Stimulated activated CD4-positive, alpha-beta T cell treated with anti-CD3 and anti-CD28 coated beads, Interleukin-15, amount 100 ng/mL, for 1 hour (primary cell): ENCODE results near the gene PRKCG.

Experiments used
- DNase-seq, 2 donors: peaks; one replicate each; pipeline ENCODE4 v3.0.0-alpha.2; 2020; ENCODE audit warnings: low read depth in 1 of 2, low spot score in 1 of 2

PRKCG gene

GRCh38 chr19:53871454-53871853, 10.5 kb upstream of the PRKCG start:
- no peak for DNase-seq

- no peak for DNase-seq
Measured at GRCh38 chr19:53872762-53873161, 9.2 kb upstream of the PRKCG start.

GRCh38 chr19:53873773-53874605, 8.0 kb upstream of the PRKCG start:
- DNase-seq: no peak

DNA sequence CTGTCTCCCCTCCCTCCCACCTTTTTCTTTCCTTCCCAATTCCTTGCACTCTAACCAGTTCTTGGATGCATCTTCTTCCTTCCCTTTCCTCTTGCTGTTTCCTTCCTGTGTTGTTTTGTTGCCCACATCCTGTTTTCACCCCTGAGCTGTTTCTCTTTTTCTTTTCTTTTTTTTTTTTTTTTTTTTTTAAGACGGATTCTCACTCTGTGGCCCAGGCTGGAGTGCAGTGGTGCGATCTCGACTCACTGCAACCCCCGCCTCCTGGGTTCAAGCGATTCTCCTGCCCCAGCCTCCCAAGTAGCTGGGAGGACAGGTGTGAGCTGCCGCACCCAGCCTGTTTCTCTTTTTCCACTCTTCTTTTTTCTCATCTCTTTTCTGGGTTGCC, 7.4 kb upstream of the PRKCG start:
- no peak for DNase-seq

GRCh38 chr19:53875602-53876325, 6.2 kb upstream of the PRKCG start:
- no peak for DNase-seq

- DNase-seq: no peak
Measured at GRCh38 chr19:53876651-53877224, 5.3 kb upstream of the PRKCG start.

DNA sequence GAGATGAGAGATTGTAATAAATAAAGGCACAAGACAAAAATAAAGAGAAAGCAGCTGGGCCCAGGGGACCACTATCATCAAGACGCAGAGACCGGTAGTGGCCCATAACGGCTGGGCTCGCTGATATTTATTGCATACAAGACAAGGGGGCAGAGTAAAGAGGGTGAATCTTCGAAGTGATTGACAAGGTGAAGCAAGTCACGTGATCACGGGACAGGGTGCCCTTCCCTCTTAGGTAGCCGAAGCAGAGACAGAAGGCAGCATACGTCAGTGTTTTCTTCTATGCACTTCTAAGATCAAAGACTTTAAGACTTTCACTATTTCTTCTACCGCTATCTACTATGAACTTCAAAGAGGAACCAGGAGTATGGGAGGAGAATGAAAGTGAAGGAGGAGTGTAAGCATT, 4.6 kb upstream of the PRKCG start:
- no peak for DNase-seq

DNA sequence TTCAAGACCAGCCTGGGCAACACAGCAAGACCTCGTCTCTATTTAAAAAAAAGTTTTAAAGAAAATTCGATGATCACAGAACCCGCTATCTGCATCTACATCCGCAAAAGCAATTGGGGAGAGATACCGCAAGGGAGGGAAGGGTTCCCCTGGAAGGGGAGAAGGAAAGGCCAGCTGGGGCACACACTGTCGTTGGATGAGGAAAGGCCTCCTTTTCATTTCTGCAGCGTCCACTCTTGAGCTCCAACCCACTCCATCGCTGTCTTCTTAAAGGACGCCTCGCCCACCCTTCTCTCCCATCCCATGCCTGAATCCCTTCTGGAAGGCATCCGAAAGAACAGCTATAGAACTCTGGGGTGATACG, 3.2 kb upstream of the PRKCG start:
- no peak for DNase-seq

GRCh38 chr19:53879140-53880081, 2.6 kb upstream of the PRKCG start:
- peak; percentile 54 to 68 for DNase-seq

GRCh38 chr19:53880711-53881481, 1.1 kb upstream of the PRKCG start:
- DNase-seq: no peak

DNA sequence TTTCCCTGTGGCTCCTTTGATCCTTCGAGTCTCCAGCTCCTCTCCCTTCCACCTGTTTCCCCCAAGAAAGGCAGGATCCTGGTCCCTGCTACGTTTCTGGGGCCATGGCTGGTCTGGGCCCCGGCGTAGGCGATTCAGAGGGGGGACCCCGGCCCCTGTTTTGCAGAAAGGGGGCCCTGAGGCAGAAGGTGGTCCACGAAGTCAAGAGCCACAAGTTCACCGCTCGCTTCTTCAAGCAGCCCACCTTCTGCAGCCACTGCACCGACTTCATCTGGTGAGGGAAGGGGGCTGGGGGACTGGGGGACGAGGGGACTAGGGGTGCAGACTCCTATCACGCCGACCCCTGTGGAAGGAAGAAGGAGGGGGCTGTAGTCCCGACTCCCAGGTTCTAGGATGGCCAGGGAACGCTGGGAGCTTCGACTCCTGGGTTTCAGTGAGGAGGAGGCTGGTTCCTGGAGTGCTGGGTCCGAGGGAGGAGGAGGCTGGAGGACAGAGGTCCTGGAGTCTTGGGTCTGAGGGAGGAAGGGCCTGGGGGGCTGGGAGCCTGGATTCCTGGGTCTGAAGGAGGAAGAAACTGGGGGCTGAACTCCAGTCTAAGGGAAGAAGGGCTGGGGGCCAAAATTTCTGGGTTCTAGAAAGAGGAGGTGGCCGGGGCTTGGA, 524 bp downstream of the PRKCG start:
- DNase-seq: no peak

DNA sequence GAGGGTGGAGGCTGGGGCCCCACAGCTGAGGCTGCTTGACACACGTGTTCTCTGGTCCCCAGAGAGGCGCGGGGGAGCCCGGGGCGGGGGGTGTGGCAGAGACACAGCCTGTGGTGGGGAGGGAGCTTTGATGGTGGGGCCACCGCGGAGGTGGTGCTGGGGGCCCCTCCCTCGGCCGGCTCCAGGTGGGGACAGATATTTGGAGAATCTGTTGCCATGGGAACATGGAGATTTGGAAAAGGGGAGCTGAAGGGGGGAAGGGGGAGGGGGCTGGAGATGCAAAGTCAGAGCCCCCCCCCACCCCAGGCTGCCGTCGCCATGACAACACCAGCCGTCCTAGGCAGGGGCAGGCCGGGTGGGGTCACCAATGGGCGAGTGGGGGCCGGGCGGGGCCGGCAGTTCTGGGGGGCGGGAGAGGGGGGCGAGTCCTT, 1.2 kb downstream of the PRKCG start:
- DNase-seq: no peak

GRCh38 chr19:53883741-53884140, 1.7 kb downstream of the PRKCG start:
- DNase-seq: no peak

GRCh38 chr19:53884256-53884655, 2.3 kb downstream of the PRKCG start:
- DNase-seq: no peak

DNA sequence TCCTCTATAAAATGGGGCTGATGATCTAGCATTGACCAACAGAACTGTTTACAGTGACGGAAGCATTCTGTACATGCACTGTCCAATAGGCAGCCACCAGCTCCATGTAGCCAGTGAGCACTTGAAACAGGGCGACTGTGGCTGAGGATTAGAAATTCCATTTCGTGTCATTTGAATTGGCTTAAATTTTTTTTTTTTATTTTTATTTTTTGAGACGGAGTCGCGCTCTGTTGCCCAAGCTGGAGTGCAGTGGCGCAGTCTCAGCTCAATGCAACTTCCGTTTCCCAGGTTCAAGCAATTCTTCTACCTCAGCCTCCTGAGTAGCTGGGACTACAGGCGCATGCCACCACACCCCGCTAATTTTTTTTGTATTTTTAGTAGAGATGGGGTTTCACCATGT, 3.0 kb downstream of the PRKCG start:
- DNase-seq: no peak

DNA sequence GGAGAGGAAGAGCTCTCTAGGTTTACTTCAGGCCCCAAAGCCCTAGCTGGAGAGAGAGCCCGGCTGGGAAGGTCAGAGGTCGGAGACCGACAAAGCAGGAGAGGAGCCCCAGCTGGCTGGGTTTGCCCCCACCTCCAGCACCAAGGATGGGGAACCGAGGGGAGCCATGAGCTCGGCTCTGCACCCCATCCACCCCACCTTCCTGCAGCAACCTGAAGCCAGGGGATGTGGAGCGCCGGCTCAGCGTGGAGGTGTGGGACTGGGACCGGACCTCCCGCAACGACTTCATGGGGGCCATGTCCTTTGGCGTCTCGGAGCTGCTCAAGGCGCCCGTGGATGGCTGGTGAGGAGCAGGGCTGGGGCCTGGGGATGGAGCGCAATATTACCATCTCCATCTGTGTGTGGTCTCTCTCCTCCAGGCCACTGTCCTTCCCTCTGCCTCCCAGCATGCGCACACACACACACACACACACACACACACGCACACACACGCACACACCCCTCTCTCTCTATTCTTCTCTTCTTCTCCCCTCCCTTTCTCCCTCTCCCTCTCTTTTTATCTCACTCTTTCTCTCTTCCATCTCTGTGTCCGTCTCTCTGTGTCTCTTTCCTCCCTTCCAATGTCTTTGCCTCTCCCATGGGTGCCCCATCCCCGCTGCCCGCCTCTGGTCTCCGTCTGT, 10.4 kb downstream of the PRKCG start:
- no peak for DNase-seq

- DNase-seq: no peak
Measured at GRCh38 chr19:53892981-53893325, 11.0 kb downstream of the PRKCG start.

GRCh38 chr19:53894707-53895106, 12.7 kb downstream of the PRKCG start:
- no peak for DNase-seq

DNA sequence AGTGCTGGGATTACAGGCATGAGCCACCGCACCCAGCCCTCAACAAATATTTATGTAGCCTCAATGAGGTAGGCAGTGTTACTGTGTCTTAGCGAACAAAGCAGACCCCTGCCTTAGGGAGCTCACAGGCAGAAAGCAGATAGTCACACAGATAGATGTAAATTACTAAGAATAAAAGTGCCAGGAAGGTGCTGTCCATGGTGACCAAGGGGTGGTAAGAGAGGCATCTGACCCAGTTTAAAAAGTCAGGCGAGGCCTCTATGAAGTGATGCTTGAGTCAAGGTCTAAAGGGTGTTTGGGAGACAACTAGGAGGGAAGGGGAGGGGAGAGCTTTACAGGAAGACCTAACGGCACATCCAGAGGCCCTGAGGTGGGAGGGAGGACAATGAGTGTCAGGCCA, 14.7 kb downstream of the PRKCG start:
- no peak for DNase-seq
